BJ (cell line): ENCODE results near the gene TIPARP. TPM values are rescaled to one million over a fixed set of nuclear protein-coding genes. Genes with fewer than 3 reads are reported as not detected.

Experiments used
- CTCF ChIA-PET: fragments of 350-600 bp; formaldehyde crosslinking; extraction: SDS; loops from one replicate; lab custom pipeline; 2021; ENCODE audit warnings: antibody characterized with exemption, inconsistent platforms; lab: Yijun Ruan, JAX
- POLR2A ChIA-PET: fragments of 300-600 bp; sonication (Branson Sonifier 250); formaldehyde crosslinking; extraction: SDS; loops from one replicate; lab custom pipeline; 2021; ENCODE audit warnings: antibody characterized with exemption; lab: Charles Lee
- DNase-seq: peaks from one replicate; pipeline ENCODE4 v3.0.0-alpha.2; 2011; ENCODE audit warnings: low read depth
- H3K27me3 ChIP-seq: 2 replicates; pipeline ENCODE4 v1.6.0; 2011; ENCODE audit warnings: low read length; ENCODE audit not compliant: control insufficient read depth, insufficient read depth
- H3K36me3 ChIP-seq: 2 replicates; pipeline ENCODE4 v1.5.1; 2011; ENCODE audit warnings: low read length; ENCODE audit not compliant: control insufficient read depth, insufficient read depth
- H3K4me3 ChIP-seq: 2 replicates; pipeline ENCODE4 v1.5.1; 2011; ENCODE audit warnings: low read depth, mild to moderate bottlenecking, control low read depth, low read length
- CTCF ChIP-seq: IDR thresholded peaks from 2 replicates; pipeline ENCODE4 v1.5.1; 2011; ENCODE audit warnings: low read depth, mild to moderate bottlenecking, control low read depth, inconsistent platforms, low read length, moderate library complexity; ENCODE audit not compliant: insufficient read depth
- polyA plus RNA-seq: library from polyadenylated mRNA; depleted of rRNA; stranded (reverse); fragments of >200 nt; gene quantifications from 2 replicates; pipeline ENCODE4 v1.2.3, GENCODE V29; 2011

TIPARP gene
- polyA plus RNA-seq, 1 experiment: 23.0 TPM

- Histone ChIP-seq H3K36me3 (no peaks in the 10 kb centered on the region), H3K27me3 (no peaks in the 10 kb centered on the region), H3K4me3 (no peak overlapping the region)
- no peak for TF ChIP-seq CTCF
- ChIA-PET CTCF (interaction anchor here (0.7 kb wide), 1 partner anchor 10 kb away, joined by 3 read pairs; no protein-coding TSS in a partner anchor), POLR2A (no interaction called here)
- DNase-seq: no peak
Measured at GRCh38 chr3:156641618-156641975, 32.8 kb upstream of the TIPARP start.

- Histone ChIP-seq H3K4me3 (no peak overlapping the region), H3K36me3 (no peaks in the 10 kb centered on the region), H3K27me3 (no peaks in the 10 kb centered on the region)
- DNase-seq: no peak
- ChIA-PET CTCF (interaction anchor here (0.9 to 1.2 kb wide), 2 partner anchors 13 to 31 kb away, joined by 4 read pairs; partner anchors contain the start of gene TIPARP), POLR2A (no interaction called here)
- TF ChIP-seq CTCF: 0 out of 2 replicates have a peak, but pooled peaks have one; percentile 10
Measured at GRCh38 chr3:156642750-156643728, 31.4 kb upstream of the TIPARP start.

- TF ChIP-seq CTCF: no peak
- DNase-seq: no peak
- ChIA-PET POLR2A (no interaction called here), CTCF (interaction anchor here (0.9 kb wide), 1 partner anchor 31 kb away, joined by 4 read pairs; the partner anchor contains the start of gene TIPARP)
- H3K27me3 ChIP-seq: no peaks in the 10 kb centered on the region
- H3K36me3 ChIP-seq: no peaks in the 10 kb centered on the region
- H3K4me3 ChIP-seq: no peak overlapping the region
Measured at GRCh38 chr3:156643729-156644389, 30.5 kb upstream of the TIPARP start.

GRCh38 chr3:156644958-156645357 lies 29.4 kb upstream of the TIPARP start:
- Histone ChIP-seq H3K27me3 (no peaks in the 10 kb centered on the region), H3K36me3 (no peaks in the 10 kb centered on the region), H3K4me3 (no peak overlapping the region)
- TF ChIP-seq CTCF: no peak
- ChIA-PET POLR2A (no interaction called here), CTCF (no interaction called here)
- no peak for DNase-seq

- no peak for TF ChIP-seq CTCF
- Histone ChIP-seq H3K36me3 (no peaks in the 10 kb centered on the region), H3K4me3 (no peak overlapping the region), H3K27me3 (no peaks in the 10 kb centered on the region)
- DNase-seq: no peak
- ChIA-PET CTCF (interaction anchor here (0.8 to 1.3 kb wide), 3 partner anchors 28 to 106 kb away, joined by 3 read pairs; partner anchors contain the start of gene TIPARP), POLR2A (interaction anchor here (0.5 kb wide), 1 partner anchor 104 kb away, joined by 4 read pairs; no protein-coding TSS in a partner anchor)
Measured at GRCh38 chr3:156646958-156647357, 27.4 kb upstream of the TIPARP start.
